ENCODE results near the gene IMP3. TPM values are rescaled to one million over a fixed set of nuclear protein-coding genes. Genes with fewer than 3 reads are reported as not detected.

The IMP3 gene
- total RNA-seq, 1 donor from 2014 or later: 68.4 TPM

GRCh38 chr15:75641603-75642002 lies 1.6 kb upstream of the IMP3 start:
- H3K9me3 Mint-ChIP-seq: no peaks in the 10 kb centered on the region
- H3K36me3 Mint-ChIP-seq: no peaks in the 10 kb centered on the region
- DNase-seq (ENCODE audit: extremely low spot score, unreplicated experiment): no peak
- H3K27me3 Mint-ChIP-seq: no peaks in the 10 kb centered on the region
- H3K27ac Mint-ChIP-seq: no peak overlapping the region
- no peak overlapping the region for H3K4me3 Mint-ChIP-seq
- peaks cover 21% of the 10 kb centered on the region for H3K4me1 Mint-ChIP-seq (ENCODE audit: unreplicated experiment)
- no peak for TF ChIP-seq CTCF (conservative IDR thresholded peaks at IDR 0.05)

DNA sequence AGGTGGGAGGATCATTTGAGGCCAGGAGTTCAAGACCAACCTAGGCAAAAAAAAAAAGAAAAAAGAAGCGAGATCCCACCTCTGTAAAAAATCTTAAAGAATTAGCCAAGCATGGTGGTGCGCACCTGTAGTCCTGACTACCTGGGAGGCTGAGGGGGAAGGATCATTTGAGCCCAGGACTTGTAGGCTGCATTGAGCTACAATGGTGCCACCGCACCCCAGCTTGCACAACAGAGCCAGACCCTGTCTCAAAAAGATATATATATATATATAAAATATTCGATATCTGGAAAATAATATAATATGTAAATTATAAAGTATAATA lies 1.1 kb upstream of the IMP3 start:
- Mint-ChIP-seq H3K36me3 (no peaks in the 10 kb centered on the region), H3K27me3 (no peaks in the 10 kb centered on the region), H3K27ac (peak overlapping the region; percentile 91), H3K9me3 (no peaks in the 10 kb centered on the region), H3K4me1 (ENCODE audit: unreplicated experiment) (peaks cover 20% of the 10 kb centered on the region), H3K4me3 (peak overlapping the region; percentile 95)
- no peak for TF ChIP-seq CTCF (conservative IDR thresholded peaks at IDR 0.05)
- DNase-seq (ENCODE audit: extremely low spot score, unreplicated experiment): no peak

GRCh38 chr15:75640483-75641178 lies 607 bp upstream of the IMP3 start:
- H3K9me3 Mint-ChIP-seq: no peaks in the 10 kb centered on the region
- no peak for DNase-seq (ENCODE audit: extremely low spot score, unreplicated experiment)
- H3K4me3 Mint-ChIP-seq: peak overlapping the region; percentile 95
- H3K4me1 Mint-ChIP-seq (ENCODE audit: unreplicated experiment): peaks cover 20% of the 10 kb centered on the region
- no peaks in the 10 kb centered on the region for H3K27me3 Mint-ChIP-seq
- H3K27ac Mint-ChIP-seq: peak overlapping the region; percentile 91
- peak; percentile 31 for TF ChIP-seq CTCF (conservative IDR thresholded peaks at IDR 0.05)
- H3K36me3 Mint-ChIP-seq: no peaks in the 10 kb centered on the region

DNA sequence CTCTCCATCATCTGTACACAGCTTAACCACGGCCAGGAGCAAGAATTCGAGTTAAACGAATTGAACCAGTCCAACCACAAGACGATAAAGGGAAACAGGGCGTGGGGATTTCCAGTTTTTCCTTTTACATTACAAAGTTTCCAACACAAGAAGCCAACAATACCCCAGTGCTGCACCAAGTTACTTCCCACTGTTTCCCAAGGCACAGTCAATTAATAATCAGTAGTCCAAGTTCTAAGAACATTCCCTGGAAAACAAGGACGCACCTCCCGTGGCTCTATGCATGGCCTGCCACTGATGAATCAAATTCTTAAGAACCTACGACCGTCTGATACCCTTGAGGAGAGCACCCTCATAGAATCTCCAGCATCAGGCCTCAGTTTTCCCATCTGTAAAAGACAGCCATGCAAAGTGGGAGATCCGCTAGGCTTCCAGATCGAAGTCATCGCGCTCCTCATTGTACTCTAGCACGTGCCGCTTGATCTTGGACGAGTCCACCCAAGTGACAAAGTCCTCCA lies 774 bp downstream of the IMP3 start:
- no peaks in the 10 kb centered on the region for H3K9me3 Mint-ChIP-seq
- no peak for DNase-seq (ENCODE audit: extremely low spot score, unreplicated experiment)
- H3K4me3 Mint-ChIP-seq: peak overlapping the region; percentile 95
- no peaks in the 10 kb centered on the region for H3K36me3 Mint-ChIP-seq
- no peak for TF ChIP-seq CTCF (conservative IDR thresholded peaks at IDR 0.05)
- H3K4me1 Mint-ChIP-seq (ENCODE audit: unreplicated experiment): peaks cover 20% of the 10 kb centered on the region
- peak overlapping the region; percentile 91 for H3K27ac Mint-ChIP-seq
- no peaks in the 10 kb centered on the region for H3K27me3 Mint-ChIP-seq

DNA sequence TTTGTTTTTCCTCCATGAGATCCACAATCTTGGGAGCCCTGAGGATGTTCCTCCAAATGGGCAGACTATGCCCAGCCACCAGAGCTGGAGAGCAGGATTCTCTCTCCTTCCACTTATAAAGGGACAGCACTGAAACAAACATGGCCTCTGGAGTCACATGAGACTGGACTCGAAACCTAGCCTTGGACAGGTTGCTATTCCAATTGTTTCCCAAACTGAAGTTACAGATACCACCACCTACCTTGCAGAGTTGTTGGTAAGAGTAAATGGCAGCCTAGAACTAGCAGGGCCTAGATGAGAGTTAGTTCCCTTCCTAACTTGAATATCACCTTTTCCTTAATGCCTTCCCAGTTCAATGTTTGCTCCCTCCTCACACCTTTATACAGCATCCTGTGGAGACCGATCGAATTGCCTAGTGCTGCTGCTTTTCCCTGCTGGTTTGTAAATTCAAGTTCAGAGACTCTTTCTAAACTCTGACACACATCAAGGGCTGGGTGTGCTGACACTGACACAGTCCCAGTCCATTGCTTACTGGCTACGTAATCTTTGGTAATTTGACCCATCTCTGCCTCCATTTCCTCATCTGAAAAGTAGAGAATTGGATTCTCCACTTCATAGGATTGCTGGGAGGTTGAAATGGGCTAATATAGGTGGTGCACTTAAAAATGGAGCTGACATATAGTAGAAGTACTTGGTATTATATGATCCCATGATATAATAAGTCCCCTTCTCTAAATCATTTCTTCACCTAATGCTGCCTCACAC lies 2.6 kb downstream of the IMP3 start:
- H3K27ac Mint-ChIP-seq: peak overlapping the region; percentile 36

More for the DNA sequence above, 2.6 kb downstream of the IMP3 start:
- Mint-ChIP-seq H3K36me3 (no peaks in the 10 kb centered on the region), H3K4me1 (ENCODE audit: unreplicated experiment) (peaks cover 20% of the 10 kb centered on the region), H3K9me3 (no peaks in the 10 kb centered on the region), H3K27me3 (no peaks in the 10 kb centered on the region), H3K4me3 (peak overlapping the region; percentile 69)
- DNase-seq (ENCODE audit: extremely low spot score, unreplicated experiment): no peak
- TF ChIP-seq CTCF (conservative IDR thresholded peaks at IDR 0.05): no peak

Measured in type B pancreatic cell (in vitro differentiated cells).